Neural progenitor cell (in vitro differentiated cells): ENCODE measurements around the gene TCP10L. TPM values are rescaled to one million over a fixed set of nuclear protein-coding genes. Genes with fewer than 3 reads are reported as not detected.

ENCODE experiments used
- DNase-seq: peaks from one replicate; pipeline ENCODE4 v3.0.0-alpha.2; 2016; ENCODE audit warnings: low spot score
- H2AFZ ChIP-seq: fragments of 200-600 bp; sonication (generic); replicated peaks from 2 replicates; pipeline ENCODE4 v1.6.1; 2016; ENCODE audit warnings: antibody characterized with exemption
- H3F3A ChIP-seq: fragments of 200-600 bp; sonication (generic); 2 replicates; pipeline ENCODE4 v1.6.1; 2016; ENCODE audit warnings: antibody characterized with exemption, low read depth
- H3K27ac ChIP-seq: fragments of 200-600 bp; sonication (generic); 2 replicates; pipeline ENCODE4 v1.5.1; 2016; ENCODE audit warnings: mild to moderate bottlenecking
- H3K27me3 ChIP-seq: fragments of 200-600 bp; sonication (generic); 2 replicates; pipeline ENCODE4 v1.6.1; 2016; ENCODE audit warnings: mild to moderate bottlenecking, moderate library complexity
- H3K36me3 ChIP-seq: fragments of 200-600 bp; sonication (generic); 2 replicates; pipeline ENCODE4 v1.5.1; 2016
- H3K4me1 ChIP-seq: fragments of 200-600 bp; sonication (generic); 2 replicates; pipeline ENCODE4 v1.6.1; 2016; ENCODE audit warnings: mixed run types
- H3K4me2 ChIP-seq: fragments of 200-600 bp; sonication (generic); 2 replicates; pipeline ENCODE4 v1.6.1; 2016
- H3K4me3 ChIP-seq: fragments of 200-600 bp; sonication (generic); 2 replicates; pipeline ENCODE4 v1.5.1; 2016
- H3K79me2 ChIP-seq: fragments of 200-600 bp; sonication (generic); 2 replicates; pipeline ENCODE4 v1.6.1; 2016; ENCODE audit warnings: low read depth
- H3K9ac ChIP-seq: fragments of 200-600 bp; sonication (generic); 2 replicates; pipeline ENCODE4 v1.6.1; 2016
- H3K9me3 ChIP-seq: fragments of 200-600 bp; sonication (generic); 2 replicates; pipeline ENCODE4 v1.5.1; 2016; ENCODE audit warnings: low read depth
- H4K20me1 ChIP-seq: fragments of 200-600 bp; sonication (generic); 2 replicates; pipeline ENCODE4 v1.6.1; 2016; ENCODE audit warnings: low read depth
- H3K27ac Mint-ChIP-seq: 3 replicates; pipeline ENCODE4 v1.8.0; 2021; ENCODE audit warnings: mixed read lengths
- H3K27me3 Mint-ChIP-seq: 2 replicates; pipeline ENCODE4 v1.8.0; 2022; ENCODE audit warnings: low read depth, mild to moderate bottlenecking, inconsistent platforms, moderate library complexity, mixed read lengths; ENCODE audit not compliant: insufficient read depth
- H3K36me3 Mint-ChIP-seq: 3 replicates; pipeline ENCODE4 v1.8.0; 2021; ENCODE audit warnings: mixed read lengths
- H3K4me1 Mint-ChIP-seq: 3 replicates; pipeline ENCODE4 v1.8.0; 2021; ENCODE audit warnings: mixed read lengths
- H3K4me3 Mint-ChIP-seq: 3 replicates; pipeline ENCODE4 v1.8.0; 2021; ENCODE audit warnings: mild to moderate bottlenecking, moderate library complexity, mixed read lengths
- H3K9me3 Mint-ChIP-seq: 3 replicates; pipeline ENCODE4 v1.8.0; 2020; ENCODE audit warnings: mixed read lengths
- CTCF ChIP-seq: fragments of 200-600 bp; sonication (generic); IDR thresholded peaks from 2 replicates; pipeline ENCODE4 v1.5.1; 2017; ENCODE audit warnings: antibody characterized with exemption, mild to moderate bottlenecking
- EZH2 ChIP-seq: fragments of 200-600 bp; sonication (generic); IDR thresholded peaks from 2 replicates; pipeline ENCODE4 v1.6.1; 2017; ENCODE audit warnings: antibody characterized with exemption, mild to moderate bottlenecking, moderate library complexity
- EZH2phosphoT487 ChIP-seq: fragments of 200-600 bp; sonication (generic); IDR thresholded peaks from 2 replicates; pipeline ENCODE4 v1.6.1; 2017; ENCODE audit warnings: antibody characterized with exemption
- total RNA-seq: library from RNA; depleted of rRNA; stranded (reverse); fragments of >200 nt; gene quantifications from 2 replicates; pipeline ENCODE4 v1.2.3, GENCODE V29; 2015; ENCODE audit warnings: low replicate concordance

Gene TCP10L
- total RNA-seq, 1 donor from 2014 or later = 3.7 TPM

GRCh38 chr21:32560896-32561295, 24.4 kb downstream of the TCP10L start:
- Histone ChIP-seq H3K4me2 (no peak overlapping the region), H3K4me3 (no peak overlapping the region), H3F3A (peaks cover 17% of the 10 kb centered on the region), H2AFZ (no peak overlapping the region), H3K9me3 (peaks cover 5% of the 10 kb centered on the region), H3K4me1 (peaks cover 21% of the 10 kb centered on the region), H3K27me3 (no peaks in the 10 kb centered on the region), H3K79me2 (no peaks in the 10 kb centered on the region), H3K36me3 (no peaks in the 10 kb centered on the region), H3K27ac (no peak overlapping the region), H4K20me1 (no peaks in the 10 kb centered on the region), H3K9ac (no peak overlapping the region)
- H3K27me3 Mint-ChIP-seq = peaks cover 2% of the 10 kb centered on the region
- H3K9me3 Mint-ChIP-seq = peaks cover 16% of the 10 kb centered on the region
- H3K27ac Mint-ChIP-seq = no peak overlapping the region
- no peak for DNase-seq
- H3K36me3 Mint-ChIP-seq = peaks cover 8% of the 10 kb centered on the region
- H3K4me3 Mint-ChIP-seq = no peak overlapping the region
- peaks cover 10% of the 10 kb centered on the region for H3K4me1 Mint-ChIP-seq
- TF ChIP-seq EZH2 (no peak), EZH2phosphoT487 (no peak), CTCF (no peak)

GRCh38 chr21:32559006-32559610, 26.2 kb downstream of the TCP10L start:
- Histone ChIP-seq H3K9ac (no peak overlapping the region), H4K20me1 (no peaks in the 10 kb centered on the region), H3K27me3 (no peaks in the 10 kb centered on the region), H2AFZ (no peak overlapping the region), H3K4me3 (no peak overlapping the region), H3K4me2 (no peak overlapping the region), H3K27ac (no peak overlapping the region), H3K36me3 (no peaks in the 10 kb centered on the region), H3K79me2 (no peaks in the 10 kb centered on the region), H3F3A (peaks cover 17% of the 10 kb centered on the region), H3K4me1 (peaks cover 21% of the 10 kb centered on the region), H3K9me3 (no peaks in the 10 kb centered on the region)
- Mint-ChIP-seq H3K27me3 (peaks cover 5% of the 10 kb centered on the region), H3K9me3 (peaks cover 1% of the 10 kb centered on the region), H3K27ac (no peak overlapping the region), H3K4me3 (no peak overlapping the region), H3K4me1 (peaks cover 10% of the 10 kb centered on the region), H3K36me3 (peaks cover 2% of the 10 kb centered on the region)
- DNase-seq = no peak
- no peak for TF ChIP-seq EZH2
- TF ChIP-seq EZH2phosphoT487 = no peak
- no peak for TF ChIP-seq CTCF

DNA sequence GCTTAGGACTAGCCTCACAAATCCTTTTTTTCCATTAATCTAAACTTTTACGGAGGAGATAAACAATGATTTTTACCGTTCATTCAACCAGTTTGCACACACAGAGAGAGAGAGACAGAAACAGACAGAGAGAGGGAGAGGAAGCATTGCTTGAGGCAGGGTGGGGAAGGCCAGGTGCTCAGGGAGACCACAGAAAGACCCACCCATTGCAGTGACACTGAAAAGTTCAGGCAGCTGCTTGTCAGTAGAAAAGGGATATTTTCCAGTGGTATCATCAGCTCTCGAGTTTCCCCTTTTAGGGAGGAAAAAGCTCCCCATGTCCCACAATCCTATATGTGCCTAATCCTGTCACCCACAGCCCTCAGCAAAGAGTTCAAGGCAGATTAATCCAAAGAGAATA, 27.2 kb downstream of the TCP10L start:
- no peak overlapping the region for H3K27ac Mint-ChIP-seq
- Histone ChIP-seq H3K4me1 (peaks cover 21% of the 10 kb centered on the region), H3K4me3 (no peak overlapping the region), H3K27ac (no peak overlapping the region), H3K9ac (no peak overlapping the region), H3K4me2 (no peak overlapping the region), H3K79me2 (no peaks in the 10 kb centered on the region), H3K27me3 (no peaks in the 10 kb centered on the region), H2AFZ (no peak overlapping the region), H3F3A (peaks cover 17% of the 10 kb centered on the region), H4K20me1 (no peaks in the 10 kb centered on the region), H3K9me3 (no peaks in the 10 kb centered on the region), H3K36me3 (no peaks in the 10 kb centered on the region)
- peaks cover 1% of the 10 kb centered on the region for H3K9me3 Mint-ChIP-seq
- H3K36me3 Mint-ChIP-seq = peaks cover 4% of the 10 kb centered on the region
- DNase-seq = no peak
- H3K4me1 Mint-ChIP-seq = peaks cover 10% of the 10 kb centered on the region
- H3K4me3 Mint-ChIP-seq = no peak overlapping the region
- H3K27me3 Mint-ChIP-seq = peaks cover 5% of the 10 kb centered on the region
- TF ChIP-seq EZH2phosphoT487 (no peak), CTCF (no peak), EZH2 (no peak)
